ENCODE results near the gene IFTAP.

- TF ChIP-seq POLR2A (IDR thresholded peaks at IDR 0.05; ENCODE audit: low read depth, low read length): no peak
- TF ChIP-seq TAF1 (IDR thresholded peaks at IDR 0.05; ENCODE audit: borderline replicate concordance, low read depth, low read length): no peak
Observed at GRCh38 chr11:36574486-36574885, 19.8 kb upstream of the IFTAP start.

All from GM12892 (cell line).